ENCODE results near the gene MRPL32.

MRPL32 gene

DNA sequence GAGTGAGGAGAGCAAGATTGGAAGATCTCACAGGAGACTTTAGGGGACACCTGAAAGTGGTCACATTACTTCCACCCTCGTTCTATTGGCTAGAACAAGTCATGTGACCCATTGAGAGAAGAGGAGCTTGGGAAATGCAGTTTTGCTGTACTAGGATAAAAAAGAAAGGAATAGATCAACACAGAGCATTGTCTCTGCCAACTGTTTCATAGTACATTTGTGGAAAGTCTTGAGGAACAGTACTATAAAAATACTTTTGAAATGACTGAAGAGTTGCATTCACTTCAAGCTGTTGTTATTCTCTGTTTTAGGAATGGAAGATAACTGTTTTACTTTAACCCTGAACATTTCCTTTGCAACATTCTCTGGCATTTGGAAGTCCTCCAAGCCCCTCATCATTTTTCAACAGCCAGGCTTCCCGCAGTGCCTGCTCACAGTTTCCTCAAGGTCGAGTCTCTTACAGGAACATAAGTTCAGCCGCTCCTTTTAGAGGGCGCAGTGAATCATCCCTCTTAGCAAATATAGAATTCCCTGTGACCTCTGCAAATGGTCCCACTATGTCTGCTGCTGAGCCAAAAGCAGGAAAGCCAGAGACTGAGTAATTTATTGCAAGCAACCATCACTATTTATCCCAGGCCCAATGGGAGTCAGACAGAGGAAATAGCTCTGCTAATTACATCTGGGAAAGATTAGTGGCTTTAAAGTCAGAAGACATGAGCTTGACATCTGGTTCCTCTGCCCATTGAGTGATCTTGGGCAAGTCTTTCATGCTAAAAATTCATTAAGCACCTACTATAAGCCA is 40.7 kb downstream of the MRPL32 start:
- DNase-seq, result no peak

GRCh38 chr7:42976371-42976770 is 44.2 kb downstream of the MRPL32 start:
- DNase-seq, result no peak

DNA sequence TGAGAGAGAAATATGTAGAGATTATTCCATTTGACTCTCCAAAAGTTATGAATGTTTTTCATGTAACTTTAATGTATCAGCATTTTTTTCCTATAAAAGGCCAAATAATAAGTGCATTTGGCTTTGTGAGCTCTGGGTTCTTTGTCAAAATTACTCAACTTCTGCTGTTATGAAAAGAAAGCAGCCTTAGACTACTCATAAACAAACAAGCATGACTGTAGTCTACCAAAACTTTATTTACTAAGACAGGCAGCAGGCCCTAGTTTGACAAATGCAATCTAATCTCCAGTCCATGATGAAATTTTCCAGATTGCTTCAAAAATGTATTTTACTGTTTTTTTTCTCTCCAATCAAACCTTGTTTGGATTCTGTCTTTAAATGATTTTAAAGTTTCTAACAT is 46.3 kb downstream of the MRPL32 start:
- DNase-seq, result no peak

- no peak for DNase-seq
Observed at GRCh38 chr7:42980084-42980483, 47.9 kb downstream of the MRPL32 start.

- no peak for DNase-seq
Observed at GRCh38 chr7:42980514-42980913, 48.3 kb downstream of the MRPL32 start.

DNA sequence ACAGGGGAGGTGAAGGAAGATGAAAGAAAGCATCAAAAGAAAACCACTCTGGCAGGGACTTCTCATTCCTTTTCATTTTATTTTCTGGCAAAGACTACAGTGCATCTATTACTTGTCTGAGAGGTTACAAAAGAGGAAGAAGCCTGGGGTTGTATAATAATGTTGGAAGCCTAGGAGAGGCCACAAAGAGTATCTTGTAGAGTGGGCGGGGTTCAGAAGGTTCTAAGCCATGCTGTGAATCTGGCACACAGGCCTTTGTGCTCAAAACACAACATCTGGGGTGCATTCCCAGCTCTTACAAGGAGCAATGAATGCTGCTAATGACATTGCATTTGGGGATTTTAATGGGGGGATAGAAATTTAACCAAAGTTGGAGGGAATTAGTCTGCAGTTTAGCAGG is 49.4 kb downstream of the MRPL32 start:
- DNase-seq, result no peak

DNA sequence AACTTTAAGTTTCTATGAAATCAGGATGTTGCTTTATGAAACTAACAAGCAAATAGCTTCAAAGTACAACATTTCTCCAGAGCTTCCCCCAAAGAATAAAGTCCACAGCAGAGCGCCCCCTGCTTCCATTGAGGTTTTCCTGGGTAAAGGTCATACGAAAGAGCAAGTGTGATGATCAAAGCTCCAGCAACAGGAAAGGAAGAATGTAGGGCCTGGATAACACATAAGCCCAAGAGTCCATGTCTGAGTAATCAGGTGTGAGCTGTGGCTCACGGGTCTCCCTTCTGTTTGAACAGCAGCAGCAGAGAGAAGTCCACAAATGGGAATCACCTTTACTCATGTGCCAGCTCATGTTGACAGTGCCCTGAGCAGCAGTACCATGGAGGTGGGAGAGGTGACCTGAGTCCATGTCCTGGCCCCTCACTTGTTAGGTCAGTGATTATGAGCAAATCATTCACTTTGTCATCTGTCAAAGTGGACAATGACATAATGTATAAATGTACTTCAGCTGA is 50.5 kb downstream of the MRPL32 start:
- no peak for DNase-seq

GRCh38 chr7:42984137-42984536 is 52.0 kb downstream of the MRPL32 start:
- no peak for DNase-seq

GRCh38 chr7:42986213-42986612 is 54.0 kb downstream of the MRPL32 start:
- no peak for DNase-seq

- no peak for DNase-seq
Observed at GRCh38 chr7:42986781-42987248, 54.6 kb downstream of the MRPL32 start.

All from midbrain (tissue), 1 donor.